Fibroblast of villous mesenchyme (primary cell): Measurements from ENCODE around the gene TESMIN. TPM values are rescaled to one million over a fixed set of nuclear protein-coding genes. Genes with fewer than 3 reads are reported as not detected.

ENCODE experiments used
- DNase-seq: peaks from one replicate; pipeline ENCODE4 v3.0.0-alpha.2; 2010; ENCODE audit warnings: low read depth
- H3K4me3 ChIP-seq: 2 replicates; pipeline ENCODE4 v1.5.1; 2011; ENCODE audit warnings: low read depth, mild to moderate bottlenecking, low read length
- CTCF ChIP-seq: IDR thresholded peaks from 2 replicates; pipeline ENCODE4 v1.5.1; 2012; ENCODE audit warnings: low read depth, mild to moderate bottlenecking, low read length; ENCODE audit not compliant: insufficient read depth
- total RNA-seq: library from RNA; depleted of rRNA; stranded (reverse); fragments of >200 nt; gene quantifications from 2 replicates; pipeline ENCODE4 v1.2.3, GENCODE V29; 2012

Gene TESMIN
- total RNA-seq, 1 donor = 2.6 TPM

GRCh38 chr11:68763926-68764657 lies 12.8 kb upstream of the TESMIN start:
- H3K4me3 ChIP-seq = no peak overlapping the region
- DNase-seq = no peak
- no peak for TF ChIP-seq CTCF

GRCh38 chr11:68763181-68763721 lies 11.9 kb upstream of the TESMIN start:
- H3K4me3 ChIP-seq = no peak overlapping the region
- no peak for DNase-seq
- no peak for TF ChIP-seq CTCF

GRCh38 chr11:68762481-68762880 lies 11.2 kb upstream of the TESMIN start:
- no peak overlapping the region for H3K4me3 ChIP-seq
- no peak for TF ChIP-seq CTCF
- DNase-seq = no peak

- H3K4me3 ChIP-seq = no peak overlapping the region
- DNase-seq = no peak
- TF ChIP-seq CTCF = no peak
Observed at GRCh38 chr11:68761801-68762200, 10.5 kb upstream of the TESMIN start.

GRCh38 chr11:68759991-68760390 lies 8.7 kb upstream of the TESMIN start:
- no peak overlapping the region for H3K4me3 ChIP-seq
- no peak for DNase-seq
- no peak for TF ChIP-seq CTCF

GRCh38 chr11:68757711-68758110 lies 6.4 kb upstream of the TESMIN start:
- DNase-seq = no peak
- no peak overlapping the region for H3K4me3 ChIP-seq
- no peak for TF ChIP-seq CTCF
